Endothelial cell of umbilical vein (primary cell): Measurements from ENCODE around the gene THAP4.

Source experiments
- EZH2 ChIP-seq: IDR thresholded peaks from 2 replicates; pipeline ENCODE4 v1.6.1; 2012; ENCODE audit warnings: borderline replicate concordance, low read depth, mild to moderate bottlenecking, moderate library complexity, low read length, inconsistent platforms; ENCODE audit not compliant: severe bottlenecking
- GATA2 ChIP-seq: IDR thresholded peaks from 2 replicates; pipeline ENCODE4 v1.7.0; 2011; ENCODE audit warnings: low read depth, mild to moderate bottlenecking, moderate library complexity, mixed read lengths, low read length; ENCODE audit not compliant: insufficient read length, insufficient read depth
- JUN ChIP-seq: IDR thresholded peaks from 2 replicates; pipeline ENCODE4 v1.6.1; 2011; ENCODE audit warnings: borderline replicate concordance, low read depth; ENCODE audit not compliant: insufficient read length, insufficient read depth
- MAX ChIP-seq: IDR thresholded peaks from 2 replicates; pipeline ENCODE4 v1.6.1; 2011; ENCODE audit not compliant: insufficient read depth, insufficient read length
- MYC ChIP-seq: IDR thresholded peaks from one replicate; pipeline ENCODE4 v1.6.1; 2011; ENCODE audit warnings: mild to moderate bottlenecking, low read depth, low read length
- POLR2A ChIP-seq: IDR thresholded peaks from 2 replicates; pipeline ENCODE4 v1.6.1; 2012; ENCODE audit warnings: low read depth, mild to moderate bottlenecking, control low read depth, low read length
- POLR2AphosphoS5 ChIP-seq: IDR thresholded peaks from 2 replicates; pipeline ENCODE4 v1.6.1; 2012; ENCODE audit warnings: low read depth, mild to moderate bottlenecking, control low read depth, low read length, moderate library complexity; ENCODE audit not compliant: insufficient read depth
- TF ChIP-seq, protein P1 (sequence below), 2 donors: IDR thresholded peaks; 1 replicate in 1 of 2; 2 replicates in 1 of 2; pipeline ENCODE4 v1.5.1; 2011; ENCODE audit warnings: low read length in 2 of 2, mild to moderate bottlenecking in 2 of 2, moderate library complexity in 2 of 2, control low read depth in 1 of 2, inconsistent platforms in 1 of 2, low read depth in 1 of 2; ENCODE audit not compliant: insufficient read depth in 1 of 2; ENCODE audit errors: extremely low read depth in 1 of 2

DNA sequence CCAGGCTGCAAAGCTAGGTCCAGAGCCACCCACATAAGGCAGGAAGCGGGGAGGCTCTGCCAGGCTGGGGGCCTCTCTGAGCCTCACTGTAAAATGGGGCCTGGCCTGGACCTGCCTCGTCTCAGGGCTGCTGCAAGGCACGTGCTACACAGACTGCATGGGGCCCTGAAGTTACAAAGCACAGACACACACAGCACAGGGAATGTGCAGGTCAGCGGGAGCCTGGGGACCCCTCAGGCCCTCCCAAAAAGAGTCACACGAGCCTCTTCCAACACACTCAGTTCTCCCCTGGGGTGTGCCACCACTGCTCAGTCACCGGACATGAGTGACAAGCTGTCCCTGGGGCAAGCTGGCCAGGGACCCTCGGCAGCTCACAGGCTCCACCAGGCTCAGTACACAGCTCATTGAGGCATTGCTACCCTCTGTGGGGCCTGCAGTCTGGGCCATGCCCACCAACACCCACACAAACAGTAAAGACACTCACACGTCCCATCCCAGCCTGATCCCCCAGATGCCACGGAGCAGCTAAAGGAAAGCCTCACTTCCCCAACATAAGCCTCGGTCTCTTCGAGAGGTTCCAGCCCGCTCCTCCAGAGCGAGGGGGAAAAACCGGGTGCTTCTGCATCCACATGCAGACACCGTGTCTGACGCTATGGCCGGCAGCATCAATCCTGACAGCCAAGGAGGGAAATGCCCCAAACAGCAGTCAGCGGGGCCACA, 44.7 kb downstream of the THAP4 start:
- TF ChIP-seq, protein P1, sequence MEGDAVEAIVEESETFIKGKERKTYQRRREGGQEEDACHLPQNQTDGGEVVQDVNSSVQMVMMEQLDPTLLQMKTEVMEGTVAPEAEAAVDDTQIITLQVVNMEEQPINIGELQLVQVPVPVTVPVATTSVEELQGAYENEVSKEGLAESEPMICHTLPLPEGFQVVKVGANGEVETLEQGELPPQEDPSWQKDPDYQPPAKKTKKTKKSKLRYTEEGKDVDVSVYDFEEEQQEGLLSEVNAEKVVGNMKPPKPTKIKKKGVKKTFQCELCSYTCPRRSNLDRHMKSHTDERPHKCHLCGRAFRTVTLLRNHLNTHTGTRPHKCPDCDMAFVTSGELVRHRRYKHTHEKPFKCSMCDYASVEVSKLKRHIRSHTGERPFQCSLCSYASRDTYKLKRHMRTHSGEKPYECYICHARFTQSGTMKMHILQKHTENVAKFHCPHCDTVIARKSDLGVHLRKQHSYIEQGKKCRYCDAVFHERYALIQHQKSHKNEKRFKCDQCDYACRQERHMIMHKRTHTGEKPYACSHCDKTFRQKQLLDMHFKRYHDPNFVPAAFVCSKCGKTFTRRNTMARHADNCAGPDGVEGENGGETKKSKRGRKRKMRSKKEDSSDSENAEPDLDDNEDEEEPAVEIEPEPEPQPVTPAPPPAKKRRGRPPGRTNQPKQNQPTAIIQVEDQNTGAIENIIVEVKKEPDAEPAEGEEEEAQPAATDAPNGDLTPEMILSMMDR (IDR thresholded peaks at IDR 0.05; ENCODE audit: extremely low read depth in 1 of 2, insufficient read depth in 1 of 2, low read depth in 1 of 2, low read length in 2 of 2) = no peak
- TF ChIP-seq MYC (no peak), EZH2 (no peak), POLR2A (no peak), GATA2 (no peak), MAX (no peak), JUN (no peak), POLR2AphosphoS5 (no peak)
